GM21786 (cell line): ENCODE measurements around the gene CMC2.

Experiments
- ATAC-seq: cut with Tn5 transposase; IDR thresholded peaks from one replicate; pipeline ENCODE4 v1.9.1; 2021; ENCODE audit not compliant: unreplicated experiment

CMC2 gene

GRCh38 chr16:80981103-80981502 is 25.6 kb downstream of the CMC2 start:
- ATAC-seq = no peak

- no peak for ATAC-seq
Observed at GRCh38 chr16:80976946-80977345, 29.7 kb downstream of the CMC2 start.

- no peak for ATAC-seq
Observed at GRCh38 chr16:80974649-80975376, 31.9 kb downstream of the CMC2 start.

GRCh38 chr16:80973991-80974390 is 32.7 kb downstream of the CMC2 start:
- ATAC-seq = no peak

GRCh38 chr16:80972611-80973010 is 34.1 kb downstream of the CMC2 start:
- no peak for ATAC-seq

GRCh38 chr16:80971819-80972218 is 34.9 kb downstream of the CMC2 start:
- peak; percentile 73 for ATAC-seq

- no peak for ATAC-seq
Observed at GRCh38 chr16:80969114-80969484, 37.6 kb downstream of the CMC2 start.

- ATAC-seq = no peak
Observed at GRCh38 chr16:80968386-80969113, 38.1 kb downstream of the CMC2 start.

- no peak for ATAC-seq
Observed at GRCh38 chr16:80966617-80967016, 40.1 kb downstream of the CMC2 start.

- no peak for ATAC-seq
Observed at GRCh38 chr16:80964351-80964750, 42.3 kb downstream of the CMC2 start.

- ATAC-seq = no peak
Observed at GRCh38 chr16:80962879-80963278, 43.8 kb downstream of the CMC2 start.

- no peak for ATAC-seq
Observed at GRCh38 chr16:80958284-80958683, 48.4 kb downstream of the CMC2 start.

GRCh38 chr16:80954985-80955384 is 51.7 kb downstream of the CMC2 start:
- no peak for ATAC-seq

GRCh38 chr16:80948886-80949493 is 57.7 kb downstream of the CMC2 start:
- no peak for ATAC-seq

- ATAC-seq = no peak
Observed at GRCh38 chr16:80947708-80948625, 58.7 kb downstream of the CMC2 start.

GRCh38 chr16:80947239-80947638 is 59.4 kb downstream of the CMC2 start:
- ATAC-seq = no peak

GRCh38 chr16:80946481-80946880 is 60.2 kb downstream of the CMC2 start:
- no peak for ATAC-seq

- ATAC-seq = no peak
Observed at GRCh38 chr16:80940069-80940856, 66.4 kb downstream of the CMC2 start.

- no peak for ATAC-seq
Observed at GRCh38 chr16:80938879-80939260, 67.8 kb downstream of the CMC2 start.
